ENCODE measurements around the gene PGBD5.

The PGBD5 gene

DNA sequence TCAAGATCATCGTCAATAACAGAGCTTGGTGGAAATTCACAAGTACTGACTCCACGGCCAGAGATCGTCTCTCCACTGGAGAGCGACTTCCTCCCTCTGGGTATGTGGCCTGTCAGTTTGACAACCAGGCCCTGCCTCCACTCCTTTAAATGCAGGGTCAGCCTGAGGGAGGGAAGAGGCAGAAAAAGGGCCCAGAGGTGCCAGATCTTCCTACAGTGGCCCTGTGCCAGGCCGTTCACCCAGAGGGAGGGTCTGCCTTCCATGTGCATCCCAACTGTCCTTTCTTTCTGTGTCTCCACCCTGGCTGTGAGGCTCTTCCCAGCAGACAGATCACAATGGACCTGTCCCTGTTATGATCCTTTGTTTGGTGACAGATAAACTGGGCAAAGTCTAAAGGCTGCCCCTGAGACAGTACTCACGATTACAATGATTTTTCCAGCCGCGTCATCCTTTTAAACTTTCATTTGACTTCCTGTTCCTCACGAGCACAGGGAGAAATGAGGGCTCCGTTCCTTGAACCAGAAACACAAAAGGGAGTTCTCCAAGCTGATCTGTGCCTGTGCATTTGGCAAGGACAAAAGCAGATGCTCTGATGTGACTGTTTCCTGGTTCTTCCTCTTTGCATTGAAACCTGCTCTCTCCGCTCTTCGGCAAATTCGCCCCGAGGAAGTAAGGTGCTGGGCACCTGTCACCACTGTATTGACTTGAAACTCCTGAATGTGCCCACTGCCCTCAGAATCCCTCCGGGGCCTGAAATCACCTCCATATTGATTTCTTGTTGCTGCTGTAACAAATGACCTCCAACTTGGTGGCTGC lies 126.7 kb downstream of the PGBD5 start:
- DNase-seq = no peak

GRCh38 chr1:230295367-230295766 lies 130.8 kb downstream of the PGBD5 start:
- DNase-seq = no peak

DNA sequence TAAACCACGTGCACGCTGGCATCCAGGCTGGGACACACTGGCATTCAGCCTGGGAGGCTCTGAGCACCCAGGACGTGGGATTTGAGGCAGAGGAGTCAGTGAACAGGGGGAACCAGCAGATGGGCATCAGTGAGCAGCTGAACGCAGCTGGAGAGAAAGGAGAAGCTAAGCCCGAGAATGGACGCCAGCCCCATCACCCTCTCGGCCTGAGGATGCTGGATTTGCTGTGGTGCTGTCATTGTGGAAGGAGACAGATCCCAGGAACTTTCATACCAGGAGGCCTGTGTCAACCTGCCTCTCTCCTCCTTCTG lies 132.8 kb downstream of the PGBD5 start:
- DNase-seq = no peak

DNA sequence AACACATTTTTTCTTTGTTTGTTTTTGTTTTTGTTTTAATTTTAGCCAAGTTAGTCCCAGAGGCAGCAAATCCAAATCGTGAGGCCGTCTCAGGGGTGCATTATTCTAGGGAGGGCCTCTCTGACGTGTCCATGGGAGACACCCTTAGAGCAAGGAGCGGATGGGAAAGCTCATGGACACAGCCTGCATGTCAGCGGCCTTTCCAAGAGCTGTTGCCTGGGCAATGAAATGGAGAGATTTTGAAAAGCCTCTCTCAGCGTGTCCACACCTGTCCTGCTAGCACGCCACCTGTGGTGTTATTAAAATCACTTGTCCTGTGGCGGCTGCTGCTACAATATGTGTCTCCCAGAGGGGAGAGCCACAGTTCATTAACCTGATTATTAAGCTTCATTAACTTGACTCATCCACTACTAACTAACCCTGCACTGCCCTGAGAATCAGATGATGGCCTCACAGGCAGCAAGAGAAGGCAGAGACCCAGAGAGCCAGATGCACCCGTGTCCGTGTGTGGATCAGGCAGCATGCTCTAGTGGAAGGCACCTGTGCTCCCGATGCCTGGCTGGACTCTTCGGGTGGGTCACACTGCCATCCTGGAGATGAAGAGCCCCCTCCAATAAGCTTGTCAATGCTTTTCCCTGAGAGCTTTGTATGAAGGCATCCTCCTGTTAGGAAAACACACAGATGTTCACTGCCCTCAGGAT lies 133.3 kb downstream of the PGBD5 start:
- no peak for DNase-seq

GRCh38 chr1:230291731-230292620 lies 134.2 kb downstream of the PGBD5 start:
- DNase-seq = no peak

DNA sequence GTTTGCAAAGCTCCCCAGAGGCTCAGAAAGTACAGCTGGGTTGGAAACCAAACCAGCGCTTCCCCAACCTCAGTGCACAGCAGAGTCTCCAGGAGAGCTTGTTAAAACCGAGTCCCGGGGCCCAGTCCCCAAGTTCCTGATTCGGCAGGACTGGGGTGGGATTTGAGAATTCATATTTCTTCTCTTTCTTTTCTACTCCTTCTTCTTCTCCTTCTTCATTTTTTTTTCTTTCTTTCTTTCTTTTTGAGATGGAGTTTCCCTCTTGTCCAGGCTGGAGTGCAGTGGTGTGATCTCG lies 136.8 kb downstream of the PGBD5 start:
- DNase-seq = no peak

DNA sequence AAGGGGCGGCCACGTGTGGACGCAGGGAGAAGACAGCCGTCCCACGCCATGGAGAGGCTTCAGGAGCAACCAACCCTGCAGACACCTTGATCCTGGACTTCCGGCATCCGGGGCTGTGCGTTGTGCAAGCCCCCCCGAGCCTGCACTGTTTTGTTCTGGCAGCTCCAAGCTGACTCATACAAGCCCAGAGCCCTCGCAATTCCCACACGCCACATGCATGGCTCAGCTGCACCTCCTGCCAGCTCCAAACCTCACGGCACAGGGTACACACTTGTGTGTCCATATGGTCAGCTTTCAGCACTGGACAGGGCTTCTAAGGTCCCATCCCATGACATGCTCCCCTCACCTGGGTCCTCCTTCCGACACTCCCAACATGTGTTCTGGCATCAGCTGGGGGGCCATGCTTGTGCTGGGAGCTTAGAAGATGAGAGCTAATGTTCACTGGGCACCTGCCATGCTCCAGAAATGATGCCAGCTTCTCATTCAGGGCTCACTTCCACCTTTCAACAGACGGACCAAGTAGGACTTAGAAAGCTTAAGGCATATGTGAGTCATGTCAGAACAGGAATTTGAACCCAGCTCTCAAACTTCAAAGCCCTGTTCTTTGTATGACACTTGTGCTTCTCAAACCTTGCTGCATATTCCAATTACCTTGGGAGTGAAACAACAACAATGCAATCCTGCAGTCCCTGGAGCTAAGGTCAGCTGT lies 137.3 kb downstream of the PGBD5 start:
- no peak for DNase-seq

GRCh38 chr1:230287674-230288315 lies 138.3 kb downstream of the PGBD5 start:
- DNase-seq = no peak

GRCh38 chr1:230286890-230287269 lies 139.3 kb downstream of the PGBD5 start:
- DNase-seq = no peak

GRCh38 chr1:230286166-230286889 lies 139.8 kb downstream of the PGBD5 start:
- DNase-seq = no peak

GRCh38 chr1:230285351-230285750 lies 140.8 kb downstream of the PGBD5 start:
- no peak for DNase-seq

DNA sequence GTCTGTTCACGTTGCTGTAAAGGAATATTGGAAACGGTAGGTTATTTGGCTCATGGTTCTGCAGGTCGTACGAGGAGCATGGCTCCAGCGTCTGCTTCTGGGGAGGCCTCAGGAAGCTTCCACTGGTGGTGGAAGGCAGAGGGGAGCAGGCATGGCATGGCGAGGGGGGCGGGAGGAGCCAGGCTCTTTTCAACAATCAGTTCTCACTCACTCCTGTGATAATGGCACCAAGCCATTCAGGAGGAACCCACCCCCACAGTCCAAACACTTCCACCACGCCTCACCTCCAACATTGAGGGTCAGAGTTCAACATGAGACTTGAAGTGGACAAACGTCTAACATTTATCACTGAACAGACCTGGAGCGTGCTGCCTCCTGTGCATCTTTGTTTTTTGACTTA lies 141.2 kb downstream of the PGBD5 start:
- no peak for DNase-seq

GRCh38 chr1:230283678-230284077 lies 142.5 kb downstream of the PGBD5 start:
- no peak for DNase-seq

GRCh38 chr1:230282157-230282556 lies 144.0 kb downstream of the PGBD5 start:
- DNase-seq = no peak

DNA sequence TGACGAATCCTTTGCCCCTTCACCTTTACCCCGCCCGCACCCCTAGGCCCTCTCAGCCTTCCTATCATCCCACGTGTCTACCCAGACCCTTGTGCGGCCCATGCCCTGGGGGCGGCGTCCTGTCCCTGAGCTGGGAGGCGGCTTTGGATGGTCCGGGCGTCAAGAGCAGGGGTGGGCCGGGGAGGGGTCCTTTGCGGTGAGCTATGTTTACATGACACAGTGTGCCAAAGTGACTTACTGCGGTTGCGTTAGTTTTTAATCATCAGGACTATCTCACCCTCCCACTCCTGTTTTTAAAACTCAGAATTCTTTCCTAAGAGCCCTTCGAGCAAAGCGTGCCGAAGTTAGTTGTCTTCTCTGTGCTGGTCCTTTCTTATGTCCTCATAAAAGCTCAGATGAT lies 144.6 kb downstream of the PGBD5 start:
- no peak for DNase-seq

DNA sequence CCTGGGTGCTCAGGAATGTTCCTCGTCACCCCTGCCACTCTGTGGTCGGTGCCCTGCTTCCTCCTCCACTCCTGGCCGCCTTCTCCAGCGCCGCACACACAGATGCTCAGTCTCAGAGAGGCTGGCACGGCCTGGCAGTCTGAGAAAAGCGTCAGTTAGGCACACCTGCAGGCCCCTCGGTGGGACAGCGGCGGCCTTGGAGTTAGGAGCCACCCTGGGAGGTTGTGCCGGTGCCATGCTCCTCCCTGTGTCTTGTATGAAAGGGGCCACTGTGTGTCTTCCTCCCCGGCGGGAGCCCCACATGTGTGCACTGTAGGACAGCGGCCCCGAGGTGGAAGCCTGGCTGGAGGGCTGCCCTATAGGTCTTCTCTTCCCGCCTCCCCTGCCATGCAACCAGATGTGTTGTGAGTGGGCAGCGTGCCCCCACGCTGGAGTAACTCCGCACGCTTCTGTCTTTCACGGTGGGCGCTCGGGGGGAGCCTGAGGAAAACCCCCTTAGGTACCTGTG lies 145.2 kb downstream of the PGBD5 start:
- no peak for DNase-seq

DNA sequence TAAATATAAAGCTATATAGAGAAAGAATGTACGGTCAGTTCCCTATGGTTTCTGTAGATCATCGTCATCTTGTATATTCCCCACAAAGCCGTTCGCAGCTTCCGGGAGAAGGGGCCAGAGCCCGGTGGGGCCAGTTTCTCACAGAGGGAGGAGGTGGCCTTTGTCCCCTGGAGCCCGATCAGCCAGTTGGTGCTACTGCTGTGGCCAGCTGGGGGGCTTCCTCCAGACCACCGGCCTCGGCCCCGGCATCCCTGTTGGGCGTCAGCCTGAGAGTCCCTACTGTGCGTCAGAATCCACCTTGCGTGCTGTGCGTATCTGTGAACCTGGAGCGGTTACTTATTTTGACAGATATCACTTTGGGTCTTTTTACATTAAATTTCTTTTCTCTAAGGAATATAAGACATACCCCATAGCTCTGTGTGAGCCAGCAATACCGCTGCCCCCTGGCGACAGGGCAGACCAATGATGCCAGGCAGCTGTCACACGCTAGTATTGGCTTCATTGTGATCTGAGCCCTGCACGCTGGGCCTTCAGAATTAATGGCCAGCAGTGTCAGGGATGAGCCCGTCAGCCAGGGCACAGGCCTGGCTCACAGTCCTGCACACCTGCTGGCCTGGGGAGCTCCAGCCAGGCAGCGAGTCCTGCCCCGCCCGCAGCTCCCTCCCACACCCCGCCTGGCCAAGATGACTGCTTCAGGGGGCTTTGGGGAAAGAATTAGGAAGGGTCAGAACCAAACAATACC lies 145.9 kb downstream of the PGBD5 start:
- DNase-seq = no peak

DNA sequence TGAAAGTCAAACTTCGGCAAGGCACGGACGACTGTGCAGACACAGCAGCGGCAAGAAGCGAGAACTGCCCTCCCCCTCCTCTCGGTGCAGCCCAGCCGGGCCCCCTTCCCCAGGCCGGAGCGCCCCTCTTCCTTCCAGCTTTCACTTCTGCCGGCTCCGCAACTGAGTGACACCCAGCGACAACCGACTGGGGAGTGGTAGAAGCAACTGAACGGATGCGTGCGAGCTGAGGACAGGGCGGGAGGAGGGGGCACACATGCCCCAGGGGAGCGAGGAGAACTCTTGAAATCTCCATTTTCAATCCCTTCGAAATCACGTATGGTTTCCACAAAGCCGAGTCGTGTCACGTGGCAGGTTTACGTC lies 146.6 kb downstream of the PGBD5 start:
- no peak for DNase-seq

- no peak for DNase-seq
Observed at GRCh38 chr1:230278871-230279582, 147.1 kb downstream of the PGBD5 start.

DNA sequence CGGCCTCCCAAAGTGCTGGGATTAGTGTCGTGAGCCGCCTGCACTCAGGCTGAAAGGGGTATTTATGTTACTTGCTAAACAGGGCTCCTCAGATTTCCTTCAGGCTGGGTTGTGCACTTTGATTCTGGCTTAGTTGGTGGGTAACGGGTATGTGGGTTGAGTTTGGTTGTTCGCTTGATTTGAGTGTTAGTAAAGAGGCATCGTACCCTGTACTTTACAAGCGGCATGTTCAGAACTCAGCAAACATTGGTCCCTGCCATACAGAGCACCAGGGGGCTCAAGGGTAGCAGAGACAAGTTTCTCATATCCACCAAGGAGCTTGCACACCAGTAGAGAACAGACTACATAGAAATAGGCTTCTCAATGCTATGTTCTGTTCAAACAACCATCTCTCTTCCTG lies 147.8 kb downstream of the PGBD5 start:
- DNase-seq = no peak

All from NK-92 treated with Interleukin-12 subunit alpha and Interleukin-12 subunit beta, amount 100 ng/mL, for 24 hours (cell line).